ENCODE measurements around the gene MTRF1. TPM values are rescaled to one million over a fixed set of nuclear protein-coding genes. Genes with fewer than 3 reads are reported as not detected.
"Not testable (repeated sequence)": the region's sequence is repeated elsewhere in the genome, so short reads cannot be mapped to it uniquely, and the experiment has no call there.

Gene MTRF1
- total RNA-seq, 1 experiment from 2014 or later: 11.4 TPM

DNA sequence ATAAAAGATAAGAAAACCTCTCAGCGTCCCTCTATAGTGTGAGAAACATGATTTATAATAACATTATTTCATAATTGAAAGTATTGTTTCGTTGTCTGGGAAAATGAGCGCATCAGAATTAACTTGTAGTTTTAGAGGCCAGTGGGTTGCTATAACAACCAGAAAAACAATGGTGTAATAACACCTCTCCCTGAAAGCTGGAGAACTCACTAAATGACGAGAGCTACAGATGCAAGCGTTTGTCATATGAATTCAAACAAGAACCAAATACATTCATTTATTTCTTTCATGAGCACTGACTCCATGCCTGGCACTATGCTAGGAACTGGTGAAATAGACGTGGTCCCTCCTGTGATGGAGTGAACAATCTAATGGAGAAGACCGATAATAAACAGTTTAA, 85.3 kb downstream of the MTRF1 start:
- Histone ChIP-seq H4K20me1 (ENCODE audit: insufficient read depth) (no peaks in the 10 kb centered on the region), H3K4me2 (ENCODE audit: low read length) (no peak overlapping the region), H3K4me1 (ENCODE audit: control insufficient read depth in 1 of 2, insufficient read depth in 2 of 2, low read length in 2 of 2) (0 out of 4 replicates have a peak, but pooled peaks cover 0 to 3% of the 10 kb centered on the region in 2 experiments), H3K4me3 (replicated peaks in 1 of 2; ENCODE audit: low read depth in 1 of 2, low read length in 2 of 2) (no peak overlapping the region), H3K9ac (ENCODE audit: low read length) (no peak overlapping the region), H3K9me2 (ENCODE audit: insufficient read depth) (no peaks in the 10 kb centered on the region), H3K27me3 (ENCODE audit: insufficient read depth, low read length) (no peaks in the 10 kb centered on the region), H3K9me3 (ENCODE audit: control insufficient read depth in 1 of 2, insufficient read depth in 1 of 2, low read depth in 1 of 2, low read length in 2 of 2) (peaks cover 0 to 5% of the 10 kb centered on the region in 2 experiments; a peak in 1 of 4 replicates), H2AFZ (ENCODE audit: low read depth, low read length, poor library complexity, severe bottlenecking) (no peak overlapping the region), H3K27ac (ENCODE audit: low read depth, low read length) (no peak overlapping the region), H3K79me2 (ENCODE audit: insufficient read depth, low read length) (no peaks in the 10 kb centered on the region), H3K36me3 (ENCODE audit: control insufficient read depth in 1 of 2, insufficient read depth in 2 of 2, low read length in 2 of 2) (no peaks in the 10 kb centered on the region; a peak in 1 of 4 replicates)
- ATAC-seq (no peak), DNase-seq (ENCODE audit: low read depth, low spot score) (no peak)
- BruUV-seq (replicated peaks): no TSS peak
- POLR2A ChIA-PET: no interaction called here
- CTCF ChIA-PET: no interaction called here
- intact Hi-C loops (cut with micrococcal nuclease): no loop called here
- no peak for TF ChIP-seq TCF7L2 (IDR thresholded peaks at IDR 0.05; ENCODE audit: borderline replicate concordance, extremely low read depth, insufficient read depth, insufficient read length)
- no peak for TF ChIP-seq RAD21 (IDR thresholded peaks at IDR 0.05; ENCODE audit: low read depth)
- TF ChIP-seq YY1 (IDR thresholded peaks at IDR 0.05; ENCODE audit: extremely low read depth, insufficient replicate concordance, low read depth, low read length): no peak
- TF ChIP-seq EZH2phosphoT487 (IDR thresholded peaks at IDR 0.05; ENCODE audit: borderline replicate concordance): no peak
- TF ChIP-seq JUND (IDR thresholded peaks at IDR 0.05): no peak
- RAD21 ChIA-PET (ENCODE audit: low non-redundant PET in 1 of 2, low total read pairs in 2 of 2, uncharacterized antibody in 2 of 2, unreplicated experiment in 2 of 2): no interaction called here

DNA sequence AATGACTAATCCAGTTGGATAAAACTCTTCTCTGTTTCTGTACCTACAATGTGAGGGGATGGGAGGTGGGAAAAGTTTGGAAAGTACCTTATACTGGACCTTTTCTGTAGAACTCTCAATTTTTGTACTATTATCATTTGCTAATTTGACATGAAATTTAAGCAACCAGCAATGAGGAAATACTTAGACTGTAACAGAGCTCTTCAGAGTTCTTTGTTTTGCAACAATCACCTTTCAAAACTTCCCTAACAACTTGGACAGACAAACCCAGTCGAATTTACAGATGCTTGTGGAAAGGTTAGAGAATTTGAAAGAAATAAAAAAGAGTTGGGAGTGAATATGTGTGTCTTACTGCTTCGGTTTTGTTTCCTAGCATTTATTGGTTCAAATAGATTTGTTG, 85.8 kb downstream of the MTRF1 start:
- POLR2A ChIA-PET: no interaction called here
- Histone ChIP-seq H3K4me2 (ENCODE audit: low read length) (no peak overlapping the region), H3K27ac (ENCODE audit: low read depth, low read length) (no peak overlapping the region), H2AFZ (ENCODE audit: low read depth, low read length, poor library complexity, severe bottlenecking) (no peak overlapping the region), H3K27me3 (ENCODE audit: insufficient read depth, low read length) (no peaks in the 10 kb centered on the region), H3K36me3 (ENCODE audit: control insufficient read depth in 1 of 2, insufficient read depth in 2 of 2, low read length in 2 of 2) (no peaks in the 10 kb centered on the region; a peak in 1 of 4 replicates), H3K9ac (ENCODE audit: low read length) (no peak overlapping the region), H3K9me2 (ENCODE audit: insufficient read depth) (no peaks in the 10 kb centered on the region), H3K4me3 (replicated peaks in 1 of 2; ENCODE audit: low read depth in 1 of 2, low read length in 2 of 2) (no peak overlapping the region), H4K20me1 (ENCODE audit: insufficient read depth) (no peaks in the 10 kb centered on the region), H3K4me1 (ENCODE audit: control insufficient read depth in 1 of 2, insufficient read depth in 2 of 2, low read length in 2 of 2) (0 out of 4 replicates have a peak, but pooled peaks cover 0 to 3% of the 10 kb centered on the region in 2 experiments), H3K9me3 (ENCODE audit: control insufficient read depth in 1 of 2, insufficient read depth in 1 of 2, low read depth in 1 of 2, low read length in 2 of 2) (peaks cover 0 to 5% of the 10 kb centered on the region in 2 experiments; a peak in 1 of 4 replicates), H3K79me2 (ENCODE audit: insufficient read depth, low read length) (no peaks in the 10 kb centered on the region)
- RAD21 ChIA-PET (ENCODE audit: low non-redundant PET in 1 of 2, low total read pairs in 2 of 2, uncharacterized antibody in 2 of 2, unreplicated experiment in 2 of 2): no interaction called here
- ATAC-seq: no peak
- BruUV-seq (replicated peaks): no TSS peak
- no peak for TF ChIP-seq CBX3 (IDR thresholded peaks at IDR 0.05; ENCODE audit: low read depth)
- DNase-seq (ENCODE audit: low read depth, low spot score): no peak
- CTCF ChIA-PET: no interaction called here
- intact Hi-C loops (cut with micrococcal nuclease): no loop called here

DNA sequence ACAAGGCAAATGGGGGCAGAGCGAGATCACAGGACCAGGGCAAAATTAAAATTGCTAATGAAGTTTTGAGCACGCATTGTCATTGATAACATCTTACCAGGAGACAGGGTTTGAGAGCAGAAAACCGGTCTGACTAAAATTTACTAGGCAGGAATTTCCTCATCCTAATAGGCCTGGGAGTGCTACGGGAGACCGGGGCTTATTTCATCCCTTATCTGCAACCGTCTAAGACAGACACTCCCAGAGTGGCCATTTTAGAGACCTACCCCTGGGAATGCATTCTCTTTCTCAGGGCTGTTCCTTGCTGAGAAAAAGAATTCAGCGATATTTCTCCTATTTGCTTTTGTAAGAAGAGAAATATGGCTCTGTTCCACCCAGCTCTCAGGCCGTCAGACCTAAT, 87.8 kb downstream of the MTRF1 start:
- H3K4me1 ChIP-seq (ENCODE audit: control insufficient read depth in 1 of 2, insufficient read depth in 2 of 2, low read length in 2 of 2); H3K4me3 ChIP-seq (replicated peaks in 1 of 2; ENCODE audit: low read depth in 1 of 2, low read length in 2 of 2); H3K27ac ChIP-seq (ENCODE audit: low read depth, low read length); H3K27me3 ChIP-seq (ENCODE audit: insufficient read depth, low read length); BruUV-seq (replicated peaks); H2AFZ ChIP-seq (ENCODE audit: low read depth, low read length, poor library complexity, severe bottlenecking); RAD21 ChIA-PET (ENCODE audit: low non-redundant PET in 1 of 2, low total read pairs in 2 of 2, uncharacterized antibody in 2 of 2, unreplicated experiment in 2 of 2); POLR2A ChIA-PET; H3K9me3 ChIP-seq (ENCODE audit: control insufficient read depth in 1 of 2, insufficient read depth in 1 of 2, low read depth in 1 of 2, low read length in 2 of 2); H3K36me3 ChIP-seq (ENCODE audit: control insufficient read depth in 1 of 2, insufficient read depth in 2 of 2, low read length in 2 of 2); H3K9ac ChIP-seq (ENCODE audit: low read length); H3K4me2 ChIP-seq (ENCODE audit: low read length); DNase-seq (ENCODE audit: low read depth, low spot score); CTCF ChIA-PET; H3K79me2 ChIP-seq (ENCODE audit: insufficient read depth, low read length); intact Hi-C loops (cut with micrococcal nuclease); H4K20me1 ChIP-seq (ENCODE audit: insufficient read depth); H3K9me2 ChIP-seq (ENCODE audit: insufficient read depth); ATAC-seq: not testable (repeated sequence)
